Measurements from ENCODE around the gene MORN5.

Gene MORN5

GRCh38 chr9:122239722-122240121 lies 80.0 kb downstream of the MORN5 start:
- DNase-seq = no peak

- no peak for DNase-seq
Observed at GRCh38 chr9:122244349-122244748, 84.6 kb downstream of the MORN5 start.

- DNase-seq = no peak
Observed at GRCh38 chr9:122246666-122247065, 87.0 kb downstream of the MORN5 start.

- no peak for DNase-seq
Observed at GRCh38 chr9:122248448-122248865, 88.7 kb downstream of the MORN5 start.

All from retina (tissue), 1 donor.